ENCODE results near the gene CC2D1B. TPM values are rescaled to one million over a fixed set of nuclear protein-coding genes. Genes with fewer than 3 reads are reported as not detected.
A peak's percentile ranks its signal among the peaks of the same experiment; 100 is the strongest.

The CC2D1B gene
- total and polyA plus RNA-seq, 9 of the 15 experiments (the other 6 are each of a cell fraction or from before 2014, with no cell fraction given), result 1.2 to 33.6 (median 25.5) TPM

- TF ChIP-seq ZNF655 (CRISPR knock-in tag; IDR thresholded peaks at IDR 0.05) (no peak), CREB3L1 (IDR thresholded peaks at IDR 0.05; ENCODE audit: borderline replicate concordance, low read depth) (peak; percentile 66; the same call in 1 of the 2 replicates), EWSR1 (IDR thresholded peaks at IDR 0.05; ENCODE audit: borderline replicate concordance, low read depth, partially characterized antibody) (no peak), ZNF830 (CRISPR knock-in tag; IDR thresholded peaks at IDR 0.05) (0 out of 2 replicates have a peak, but pooled peaks have one; percentile 4), ATF7 (IDR thresholded peaks at IDR 0.05) (peak; percentile 91), ZNF778 (CRISPR knock-in tag; IDR thresholded peaks at IDR 0.05) (no peak), ZFP36 (IDR thresholded peaks at IDR 0.05; ENCODE audit: low read depth, low read length, partially characterized antibody) (no peak), XRCC3 (IDR thresholded peaks at IDR 0.05) (no peak), CC2D1A (IDR thresholded peaks at IDR 0.05) (no peak), WHSC1 (IDR thresholded peaks at IDR 0.05; ENCODE audit: low read length) (no peak), MCM7 (IDR thresholded peaks at IDR 0.05) (no peak), DPF2 (IDR thresholded peaks at IDR 0.05) (peak; percentile 60; the same call in 1 of the 2 replicates), SMC3 (conservative IDR thresholded peaks at IDR 0.05; ENCODE audit: insufficient read depth, low read depth, low read length) (no peak), CEBPZ (IDR thresholded peaks at IDR 0.05; ENCODE audit: borderline replicate concordance, low read depth, low read length) (no peak), ZNF79 (CRISPR knock-in tag; IDR thresholded peaks at IDR 0.05; ENCODE audit: low read depth) (no peak), ZBTB1 (CRISPR knock-in tag; IDR thresholded peaks at IDR 0.05; ENCODE audit: borderline replicate concordance, low read depth) (0 out of 2 replicates have a peak, but pooled peaks have one; percentile 69), PCBP1 (IDR thresholded peaks at IDR 0.05; ENCODE audit: low read depth, low read length, poor library complexity, severe bottlenecking) (no peak), NFYB (IDR thresholded peaks at IDR 0.05; ENCODE audit: extremely low read depth, insufficient read length) (no peak), MAZ (CRISPR knock-in tag; conservative IDR thresholded peaks at IDR 0.05 in 1 of 2, IDR thresholded peaks at IDR 0.05 in 1 of 2) (peak in 1 of 2 experiments; percentile 83), SMARCB1 (IDR thresholded peaks at IDR 0.05; ENCODE audit: insufficient read length, low read depth) (no peak), LEF1 (IDR thresholded peaks at IDR 0.05) (0 out of 2 replicates have a peak, but pooled peaks have one; percentile 40)
Measured at GRCh38 chr1:52404116-52404974, 38.3 kb upstream of the CC2D1B start, which contains the start of the genes ORC1 and PRPF38A (continued).
